Activated CD8-positive, alpha-beta T cell treated with anti-CD3 and anti-CD28 coated beads, Interleukin-2, amount 10 ng/mL, durations not matched to agents 7 days and 5 days (primary cell): ENCODE measurements around the gene MYO5A. TPM values are rescaled to one million over a fixed set of nuclear protein-coding genes. Genes with fewer than 3 reads are reported as not detected.
"Not testable (repeated sequence)": the region's sequence is repeated elsewhere in the genome, so short reads cannot be mapped to it uniquely, and the experiment has no call there.

ENCODE experiments used
- ATAC-seq: fragments of 150-1000 bp; cut with Tn5 transposase; one replicate; pipeline ENCODE4 v1.10.0; 2021; ENCODE audit warnings: moderate library complexity
- CTCF ChIA-PET: fragments of 350-600 bp; sonication (Branson Sonifier 250); formaldehyde crosslinking; loops from one replicate; lab custom pipeline; 2021; ENCODE audit warnings: antibody characterized with exemption; lab: Charles Lee
- POLR2A ChIA-PET: fragments of 350-600 bp; sonication (Branson Sonifier 250); formaldehyde crosslinking; loops from one replicate; lab custom pipeline; 2021; ENCODE audit warnings: antibody characterized with exemption; lab: Charles Lee
- DNase-seq: peaks from one replicate; pipeline ENCODE4 v3.0.0-alpha.2; 2020
- H3K27ac Mint-ChIP-seq: one replicate; pipeline ENCODE4 v1.8.0; 2021; ENCODE audit warnings: mild to moderate bottlenecking, mixed read lengths
- H3K27me3 Mint-ChIP-seq: one replicate; pipeline ENCODE4 v1.8.0; 2021; ENCODE audit warnings: low read depth, mixed read lengths
- H3K36me3 Mint-ChIP-seq: one replicate; pipeline ENCODE4 v1.8.0; 2021; ENCODE audit warnings: low read depth, mixed read lengths
- H3K4me1 Mint-ChIP-seq: one replicate; pipeline ENCODE4 v1.8.0; 2021; ENCODE audit warnings: low read depth, mixed read lengths
- H3K4me3 Mint-ChIP-seq: one replicate; pipeline ENCODE4 v1.8.0; 2021; ENCODE audit warnings: mild to moderate bottlenecking, mixed read lengths
- H3K9me3 Mint-ChIP-seq: one replicate; pipeline ENCODE4 v1.8.0; 2022; ENCODE audit warnings: mixed read lengths; ENCODE audit not compliant: insufficient read depth
- total RNA-seq, 2 experiments: library from RNA; stranded (reverse); gene quantifications; one replicate each; pipeline ENCODE4 v1.2.3, GENCODE V29; 2021

Gene MYO5A
- total RNA-seq, 2 experiments from 2014 or later: 34.8 to 37.4 TPM

- H3K27ac Mint-ChIP-seq: not testable (repeated sequence)
Measured at GRCh38 chr15:52459265-52459664, 69.4 kb downstream of the MYO5A start.

GRCh38 chr15:52448011-52448890 is 80.4 kb downstream of the MYO5A start:
- no peak overlapping the region for H3K4me3 Mint-ChIP-seq
- ChIA-PET POLR2A (no interaction called here), CTCF (no interaction called here)
- DNase-seq (no peak), ATAC-seq (no peak)
- no peaks in the 10 kb centered on the region for H3K27me3 Mint-ChIP-seq
- no peak overlapping the region for H3K27ac Mint-ChIP-seq
- peaks cover 8% of the 10 kb centered on the region for H3K36me3 Mint-ChIP-seq
- peaks cover 4% of the 10 kb centered on the region for H3K9me3 Mint-ChIP-seq
- H3K4me1 Mint-ChIP-seq: peaks cover 6% of the 10 kb centered on the region

More at GRCh38 chr15:52459265-52459664, 69.4 kb downstream of the MYO5A start:
- ATAC-seq, DNase-seq, H3K27me3 Mint-ChIP-seq, H3K4me3 Mint-ChIP-seq, CTCF ChIA-PET, POLR2A ChIA-PET: not testable (repeated sequence)
- H3K4me1 Mint-ChIP-seq: peaks cover 21% of the 10 kb centered on the region
- peaks cover 30% of the 10 kb centered on the region for H3K36me3 Mint-ChIP-seq
- H3K9me3 Mint-ChIP-seq: peaks cover 28% of the 10 kb centered on the region

GRCh38 chr15:52445954-52446353 is 82.7 kb downstream of the MYO5A start:
- no peak for DNase-seq
- Mint-ChIP-seq H3K4me1 (peaks cover 2% of the 10 kb centered on the region), H3K36me3 (no peaks in the 10 kb centered on the region), H3K27me3 (no peaks in the 10 kb centered on the region), H3K9me3 (no peaks in the 10 kb centered on the region), H3K4me3 (no peak overlapping the region), H3K27ac (no peak overlapping the region)
- POLR2A ChIA-PET: no interaction called here
- CTCF ChIA-PET: no interaction called here
- no peak for ATAC-seq

GRCh38 chr15:52445553-52445952 is 83.1 kb downstream of the MYO5A start:
- no peaks in the 10 kb centered on the region for H3K27me3 Mint-ChIP-seq
- peaks cover 5% of the 10 kb centered on the region for H3K4me1 Mint-ChIP-seq
- no peak overlapping the region for H3K27ac Mint-ChIP-seq
- H3K36me3 Mint-ChIP-seq: no peaks in the 10 kb centered on the region
- ChIA-PET CTCF (no interaction called here), POLR2A (no interaction called here)
- no peak overlapping the region for H3K4me3 Mint-ChIP-seq
- no peak for ATAC-seq
- no peak for DNase-seq
- H3K9me3 Mint-ChIP-seq: no peaks in the 10 kb centered on the region

- POLR2A ChIA-PET: interaction anchor here (0.6 kb wide), 1 partner anchor 148 kb away, joined by 3 read pairs; the partner anchor contains the start of gene MYO5C
- CTCF ChIA-PET, H3K9me3 Mint-ChIP-seq: not testable (repeated sequence)
Measured at GRCh38 chr15:52443205-52443604, 85.5 kb downstream of the MYO5A start.

GRCh38 chr15:52441841-52442240 is 86.8 kb downstream of the MYO5A start:
- Mint-ChIP-seq H3K4me3 (no peak overlapping the region), H3K36me3 (no peaks in the 10 kb centered on the region), H3K27ac (no peak overlapping the region), H3K4me1 (peaks cover 19% of the 10 kb centered on the region), H3K27me3 (no peaks in the 10 kb centered on the region), H3K9me3 (no peaks in the 10 kb centered on the region)
- ATAC-seq: no peak
- ChIA-PET POLR2A (interaction anchor here (0.6 kb wide), 1 partner anchor 14 kb away, joined by 3 read pairs; no protein-coding TSS in a partner anchor), CTCF (interaction anchor here (0.7 to 1.0 kb wide), 2 partner anchors 37 to 39 kb away, joined by 3 read pairs; no protein-coding TSS in a partner anchor)
- DNase-seq: no peak

More at GRCh38 chr15:52443205-52443604, 85.5 kb downstream of the MYO5A start:
- peaks cover 12% of the 10 kb centered on the region for H3K4me1 Mint-ChIP-seq
- not testable (repeated sequence) for H3K36me3 Mint-ChIP-seq, H3K27me3 Mint-ChIP-seq, H3K27ac Mint-ChIP-seq, H3K4me3 Mint-ChIP-seq, DNase-seq, ATAC-seq

GRCh38 chr15:52440946-52441345 is 87.7 kb downstream of the MYO5A start:
- Mint-ChIP-seq H3K4me3 (no peak overlapping the region), H3K27ac (no peak overlapping the region), H3K36me3 (no peaks in the 10 kb centered on the region), H3K9me3 (no peaks in the 10 kb centered on the region), H3K27me3 (no peaks in the 10 kb centered on the region), H3K4me1 (peaks cover 19% of the 10 kb centered on the region)
- ATAC-seq (no peak), DNase-seq (no peak)
- POLR2A ChIA-PET: no interaction called here
- CTCF ChIA-PET: no interaction called here

- Mint-ChIP-seq H3K4me3 (no peak overlapping the region), H3K9me3 (no peaks in the 10 kb centered on the region), H3K27ac (no peak overlapping the region), H3K4me1 (peaks cover 19% of the 10 kb centered on the region), H3K36me3 (no peaks in the 10 kb centered on the region), H3K27me3 (no peaks in the 10 kb centered on the region)
- POLR2A ChIA-PET: no interaction called here
- DNase-seq (no peak), ATAC-seq (no peak)
- CTCF ChIA-PET: no interaction called here
Measured at GRCh38 chr15:52440414-52440813, 88.3 kb downstream of the MYO5A start.

- Mint-ChIP-seq H3K9me3 (no peaks in the 10 kb centered on the region), H3K27ac (no peak overlapping the region), H3K4me1 (peaks cover 19% of the 10 kb centered on the region), H3K27me3 (no peaks in the 10 kb centered on the region), H3K4me3 (no peak overlapping the region), H3K36me3 (no peaks in the 10 kb centered on the region)
- DNase-seq (no peak), ATAC-seq (no peak)
- ChIA-PET POLR2A (interaction anchor here (0.7 kb wide), 1 partner anchor 326 kb away, joined by 4 read pairs; no protein-coding TSS in a partner anchor), CTCF (no interaction called here)
Measured at GRCh38 chr15:52439470-52439869, 89.2 kb downstream of the MYO5A start.

GRCh38 chr15:52439042-52439441 is 89.6 kb downstream of the MYO5A start:
- ATAC-seq, H3K27ac Mint-ChIP-seq, H3K27me3 Mint-ChIP-seq, H3K4me3 Mint-ChIP-seq, H3K36me3 Mint-ChIP-seq, CTCF ChIA-PET, DNase-seq, H3K9me3 Mint-ChIP-seq: not testable (repeated sequence)
- POLR2A ChIA-PET: interaction anchor here (0.7 kb wide), 1 partner anchor 327 kb away, joined by 4 read pairs; no protein-coding TSS in a partner anchor
- peaks cover 19% of the 10 kb centered on the region for H3K4me1 Mint-ChIP-seq

- H3K27ac Mint-ChIP-seq: peak overlapping the region; percentile 35
- H3K4me1 Mint-ChIP-seq: peaks cover 19% of the 10 kb centered on the region
- ChIA-PET POLR2A (no interaction called here), CTCF (no interaction called here)
- H3K27me3 Mint-ChIP-seq: no peaks in the 10 kb centered on the region
- no peak for DNase-seq
- no peak overlapping the region for H3K4me3 Mint-ChIP-seq
- no peaks in the 10 kb centered on the region for H3K9me3 Mint-ChIP-seq
- H3K36me3 Mint-ChIP-seq: no peaks in the 10 kb centered on the region
- ATAC-seq: no peak
Measured at GRCh38 chr15:52438047-52438446, 90.6 kb downstream of the MYO5A start.

- ChIA-PET CTCF (interaction anchor here (0.5 to 1.8 kb wide), 2 partner anchors 34 to 181 kb away, joined by 3 to 5 read pairs; no protein-coding TSS in a partner anchor), POLR2A (no interaction called here)
- Mint-ChIP-seq H3K36me3 (peaks cover 1% of the 10 kb centered on the region), H3K4me1 (peaks cover 19% of the 10 kb centered on the region), H3K9me3 (no peaks in the 10 kb centered on the region), H3K27me3 (no peaks in the 10 kb centered on the region), H3K4me3 (no peak overlapping the region), H3K27ac (no peak overlapping the region)
- DNase-seq (no peak), ATAC-seq (no peak)
Measured at GRCh38 chr15:52437646-52438045, 91.0 kb downstream of the MYO5A start.
